ENCODE measurements around the gene METTL18. TPM values are rescaled to one million over a fixed set of nuclear protein-coding genes. Genes with fewer than 3 reads are reported as not detected.
"Not testable (repeated sequence)": the region's sequence is repeated elsewhere in the genome, so short reads cannot be mapped to it uniquely, and the experiment has no call there.

The METTL18 gene
- total and polyA plus RNA-seq, 12 donors: 2.2 to 6.6 (median 5.6) TPM

DNA sequence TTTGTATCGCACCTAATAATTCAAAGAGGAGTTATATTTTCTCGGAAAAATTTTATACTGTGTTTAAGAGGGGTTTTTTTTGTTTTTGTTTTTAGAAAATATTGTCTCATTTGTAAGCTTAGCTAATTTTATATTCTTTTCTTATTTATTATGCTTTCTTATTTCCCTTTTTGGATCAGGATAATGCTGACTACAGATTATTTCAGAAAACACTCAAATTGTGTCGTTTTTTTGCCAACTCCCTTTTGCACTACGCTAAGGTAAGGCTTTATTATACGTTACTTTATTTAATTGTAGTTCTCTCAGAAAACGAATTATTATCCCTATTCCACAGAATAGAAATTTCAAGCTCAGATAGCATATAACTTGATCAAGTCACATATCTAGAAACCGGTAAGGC, 26.8 kb upstream of the METTL18 start:
- Histone ChIP-seq H3K36me3 (peaks cover 0 to 56% (median 4%) of the 10 kb centered on the region in 9 donors), H3K9me3 (no peaks in the 10 kb centered on the region), H3K27ac (no peak overlapping the region), H3K4me1 (no peaks in the 10 kb centered on the region), H3K27me3 (no peaks in the 10 kb centered on the region), H3K4me3 (no peak overlapping the region)
- DNase-seq (no peak), ATAC-seq (no peak)
- intact Hi-C loops (cut with DNase I): no loop called here
- TF ChIP-seq, protein P1, sequence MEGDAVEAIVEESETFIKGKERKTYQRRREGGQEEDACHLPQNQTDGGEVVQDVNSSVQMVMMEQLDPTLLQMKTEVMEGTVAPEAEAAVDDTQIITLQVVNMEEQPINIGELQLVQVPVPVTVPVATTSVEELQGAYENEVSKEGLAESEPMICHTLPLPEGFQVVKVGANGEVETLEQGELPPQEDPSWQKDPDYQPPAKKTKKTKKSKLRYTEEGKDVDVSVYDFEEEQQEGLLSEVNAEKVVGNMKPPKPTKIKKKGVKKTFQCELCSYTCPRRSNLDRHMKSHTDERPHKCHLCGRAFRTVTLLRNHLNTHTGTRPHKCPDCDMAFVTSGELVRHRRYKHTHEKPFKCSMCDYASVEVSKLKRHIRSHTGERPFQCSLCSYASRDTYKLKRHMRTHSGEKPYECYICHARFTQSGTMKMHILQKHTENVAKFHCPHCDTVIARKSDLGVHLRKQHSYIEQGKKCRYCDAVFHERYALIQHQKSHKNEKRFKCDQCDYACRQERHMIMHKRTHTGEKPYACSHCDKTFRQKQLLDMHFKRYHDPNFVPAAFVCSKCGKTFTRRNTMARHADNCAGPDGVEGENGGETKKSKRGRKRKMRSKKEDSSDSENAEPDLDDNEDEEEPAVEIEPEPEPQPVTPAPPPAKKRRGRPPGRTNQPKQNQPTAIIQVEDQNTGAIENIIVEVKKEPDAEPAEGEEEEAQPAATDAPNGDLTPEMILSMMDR (IDR thresholded peaks at IDR 0.05): no peak
- 97 to 98% methylated on average over 7 of the region's 7 CpGs for WGBS, 2 donors

DNA sequence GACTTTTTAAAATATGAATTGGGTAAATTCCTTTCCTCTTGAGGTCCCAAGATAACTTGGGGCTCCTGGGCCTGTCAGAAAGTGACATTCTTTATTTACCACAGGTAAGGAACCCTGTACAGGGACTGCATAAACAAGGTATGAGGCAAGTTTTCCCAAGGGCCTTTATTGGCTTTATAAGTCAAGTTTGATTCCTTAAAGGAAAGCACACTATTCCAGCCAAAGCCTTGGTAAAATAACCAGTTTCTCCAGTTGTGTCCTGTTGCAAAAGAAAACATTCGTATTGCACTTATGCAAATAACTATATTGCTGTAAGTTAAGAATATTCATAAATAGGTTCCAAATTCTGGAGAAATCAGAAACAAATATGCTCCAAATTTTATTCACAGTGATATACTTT, 21.9 kb upstream of the METTL18 start:
- intact Hi-C loops (cut with DNase I): no loop called here
- TF ChIP-seq, protein P1 (IDR thresholded peaks at IDR 0.05): no peak
- DNase-seq: no peak
- 95 to 98% methylated on average over 1 of the region's 1 CpG for WGBS, 2 donors
- Histone ChIP-seq H3K9me3 (no peaks in the 10 kb centered on the region), H3K4me1 (no peaks in the 10 kb centered on the region), H3K4me3 (no peak overlapping the region), H3K27ac (no peak overlapping the region), H3K36me3 (peaks cover 0 to 23% (median 0%) of the 10 kb centered on the region in 9 donors), H3K27me3 (no peaks in the 10 kb centered on the region)
- ATAC-seq: no peak

DNA sequence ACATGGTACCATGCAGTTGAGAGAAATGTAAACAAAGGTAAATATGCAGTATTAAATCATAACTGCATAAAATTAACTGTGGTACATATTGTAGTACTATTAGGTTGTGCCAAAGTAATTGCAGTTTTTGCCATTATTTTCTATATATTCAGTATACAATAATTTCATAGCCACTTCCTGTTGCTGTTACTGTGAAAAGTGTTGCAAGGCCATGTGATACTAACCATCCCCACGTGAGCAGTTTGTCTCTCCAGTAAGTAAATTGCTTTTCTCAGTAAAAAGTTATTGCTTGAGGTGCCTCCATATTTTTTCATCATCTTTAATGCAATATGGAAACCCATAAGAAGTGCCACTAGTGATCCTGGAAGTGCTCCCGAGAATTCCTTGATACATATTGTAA, 19.6 kb upstream of the METTL18 start:
- no peak overlapping the region for H3K27ac ChIP-seq
- H3K27me3 ChIP-seq: no peaks in the 10 kb centered on the region
- DNase-seq (no peak), ATAC-seq (no peak)
- no peaks in the 10 kb centered on the region for H3K4me1 ChIP-seq
- intact Hi-C loops (cut with DNase I): loop anchor here in 1 of 10 donors (5.0 kb wide), 1 partner anchor 212 kb away; no protein-coding TSS in a partner anchor
- peaks cover 0 to 23% (median 0%) of the 10 kb centered on the region in 9 donors for H3K36me3 ChIP-seq
- TF ChIP-seq, protein P1 (IDR thresholded peaks at IDR 0.05): no peak
- WGBS, 2 donors: 91 to 92% methylated on average over 2 of the region's 2 CpGs
- no peaks in the 10 kb centered on the region for H3K9me3 ChIP-seq
- no peak overlapping the region for H3K4me3 ChIP-seq

DNA sequence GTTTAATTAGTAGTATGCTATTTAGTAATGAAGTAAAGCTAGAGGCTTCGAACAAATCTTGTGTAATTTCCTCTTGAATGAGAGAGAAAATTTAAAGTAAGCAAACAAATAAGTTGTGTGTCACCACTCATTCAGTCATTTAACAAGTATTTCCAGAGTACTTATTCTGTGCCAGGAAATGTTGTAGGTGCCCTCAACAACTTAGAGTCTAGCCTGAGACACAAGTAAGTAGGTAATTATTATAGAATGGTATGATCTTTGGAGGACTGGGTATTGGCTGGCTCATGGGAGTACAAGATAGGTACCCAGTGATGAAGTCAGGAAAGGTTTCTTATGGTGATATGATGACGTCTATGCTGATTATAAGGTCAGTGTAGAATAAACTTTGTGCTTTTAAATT, 17.4 kb upstream of the METTL18 start:
- Histone ChIP-seq H3K27ac (no peak overlapping the region), H3K9me3 (no peaks in the 10 kb centered on the region), H3K4me1 (no peaks in the 10 kb centered on the region), H3K27me3 (no peaks in the 10 kb centered on the region), H3K36me3 (peaks cover 0 to 38% (median 0%) of the 10 kb centered on the region in 9 donors), H3K4me3 (no peak overlapping the region)
- DNase-seq (no peak), ATAC-seq (no peak)
- intact Hi-C loops (cut with DNase I): loop anchor here in 1 of 10 donors (5.0 kb wide), 1 partner anchor 210 kb away; no protein-coding TSS in a partner anchor
- 91 to 94% methylated on average over 2 of the region's 2 CpGs for whole genome bisulfite sequencing, 2 donors
- TF ChIP-seq, protein P1 (IDR thresholded peaks at IDR 0.05): no peak

DNA sequence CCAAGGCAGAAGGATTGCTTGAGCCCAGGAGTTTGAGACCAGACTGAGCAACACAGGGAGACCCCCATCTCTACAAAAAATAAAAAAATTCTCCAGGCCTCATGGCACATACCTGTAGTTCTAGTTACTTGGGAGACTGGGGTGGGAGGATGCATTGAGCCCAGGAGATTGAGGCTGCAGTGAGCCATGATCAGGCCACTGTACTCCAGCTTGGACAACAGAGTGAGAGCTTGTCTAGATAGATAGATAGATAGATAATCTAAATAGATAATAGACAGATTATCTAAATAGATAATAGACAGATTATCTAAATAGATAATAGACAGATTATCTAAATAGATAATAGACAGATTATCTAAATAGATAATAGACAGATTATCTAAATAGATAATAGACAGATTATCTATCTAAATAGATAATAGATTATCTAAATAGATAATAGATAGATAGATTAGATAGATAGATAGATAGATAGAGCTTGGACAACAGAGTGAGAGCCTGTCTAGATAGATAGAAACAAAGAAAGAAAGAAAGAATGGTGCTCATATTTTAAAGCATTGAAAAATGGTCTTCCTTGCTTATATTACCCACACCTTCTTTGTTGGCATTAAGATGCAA, 16.8 kb upstream of the METTL18 start:
- H3K27me3 ChIP-seq, ATAC-seq, H3K4me1 ChIP-seq, DNase-seq, H3K27ac ChIP-seq, H3K9me3 ChIP-seq, H3K4me3 ChIP-seq: not testable (repeated sequence)
- intact Hi-C loops (cut with DNase I): loop anchor here in 1 of 10 donors (5.0 kb wide), 1 partner anchor 209 kb away; no protein-coding TSS in a partner anchor
- peaks cover 0 to 43% (median 0%) of the 10 kb centered on the region in 9 donors for H3K36me3 ChIP-seq
